Hepatocyte (in vitro differentiated cells): ENCODE data around the gene AOC1. TPM values are rescaled to one million over a fixed set of nuclear protein-coding genes. Genes with fewer than 3 reads are reported as not detected.

ENCODE experiments used
- DNase-seq: peaks from one replicate; pipeline ENCODE4 v3.0.0-alpha.2; 2016; ENCODE audit warnings: low spot score
- H2AFZ ChIP-seq: fragments of 200-600 bp; sonication (generic); 2 replicates; pipeline ENCODE4 v1.6.0; 2016; ENCODE audit warnings: antibody characterized with exemption, mild to moderate bottlenecking
- H3K27ac ChIP-seq: fragments of 200-600 bp; sonication (generic); 2 replicates; pipeline ENCODE4 v1.5.1; 2016; ENCODE audit warnings: mild to moderate bottlenecking
- H3K27me3 ChIP-seq: fragments of 200-600 bp; sonication (generic); 2 replicates; pipeline ENCODE4 v1.6.1; 2016
- H3K36me3 ChIP-seq: fragments of 200-600 bp; sonication (generic); replicated peaks from 2 replicates; pipeline ENCODE4 v1.5.1; 2016; ENCODE audit warnings: low read depth; ENCODE audit not compliant: insufficient read depth
- H3K4me1 ChIP-seq: fragments of 200-600 bp; sonication (generic); 2 replicates; pipeline ENCODE4 v1.5.1; 2016; ENCODE audit warnings: mild to moderate bottlenecking, moderate library complexity; ENCODE audit not compliant: insufficient read depth
- H3K4me2 ChIP-seq: fragments of 200-600 bp; sonication (generic); 2 replicates; pipeline ENCODE4 v1.6.0; 2016
- H3K4me3 ChIP-seq: fragments of 200-600 bp; sonication (generic); 2 replicates; pipeline ENCODE4 v1.5.1; 2016; ENCODE audit warnings: mild to moderate bottlenecking
- H3K79me2 ChIP-seq: fragments of 200-600 bp; sonication (generic); 2 replicates; pipeline ENCODE4 v1.6.0; 2017; ENCODE audit warnings: mild to moderate bottlenecking
- H3K9me2 ChIP-seq: fragments of 200-600 bp; sonication (generic); replicated peaks from 2 replicates; pipeline ENCODE4 v1.6.0; 2017; ENCODE audit warnings: mild to moderate bottlenecking; ENCODE audit not compliant: insufficient read depth
- H3K9me3 ChIP-seq: fragments of 200-600 bp; sonication (generic); 2 replicates; pipeline ENCODE4 v1.5.1; 2016; ENCODE audit warnings: low read depth, mild to moderate bottlenecking
- H4K20me1 ChIP-seq: fragments of 200-600 bp; sonication (generic); 2 replicates; pipeline ENCODE4 v1.6.0; 2016; ENCODE audit warnings: mild to moderate bottlenecking; ENCODE audit not compliant: insufficient read depth, poor library complexity, severe bottlenecking
- CTCF ChIP-seq: fragments of 200-600 bp; sonication (generic); IDR thresholded peaks from 2 replicates; pipeline ENCODE4 v1.5.1; 2016; ENCODE audit warnings: antibody characterized with exemption, mild to moderate bottlenecking; ENCODE audit not compliant: poor library complexity
- EZH2 ChIP-seq: fragments of 200-600 bp; sonication (generic); IDR thresholded peaks from 2 replicates; pipeline ENCODE4 v1.6.1; 2016; ENCODE audit warnings: antibody characterized with exemption, mild to moderate bottlenecking, borderline replicate concordance
- EZH2phosphoT487 ChIP-seq: fragments of 200-600 bp; sonication (generic); IDR thresholded peaks from one replicate; pipeline ENCODE4 v1.6.1; 2018; ENCODE audit warnings: antibody characterized with exemption, mild to moderate bottlenecking, low read depth, moderate library complexity; ENCODE audit not compliant: unreplicated experiment, severe bottlenecking
- WGBS: methylation state at CpG from one replicate; pipeline ENCODE4 v1.1.6; 2016; ENCODE audit warnings: low lambda C conversion rate; ENCODE audit errors: missing lambda C conversion rate; 5-methylcytosine and 5-hydroxymethylcytosine counted together
- polyA plus RNA-seq: library from polyadenylated mRNA; unstranded; fragments of >200 nt; fragmentation: Nextera tagmentation; extraction: Ambion mirVana; gene quantifications from 2 replicates; pipeline ENCODE4 v1.2.1, GENCODE V29; 2016
- total RNA-seq: library from RNA; depleted of rRNA; stranded (reverse); fragments of >200 nt; gene quantifications from 2 replicates; pipeline ENCODE4 v1.2.3, GENCODE V29; 2014

Gene AOC1
- total and polyA plus RNA-seq, 2 experiments from 2014 or later: 5.9 to 9.1 TPM

GRCh38 chr7:150845421-150845861 is 6.9 kb upstream of the AOC1 start:
- 31% methylated on average over 4 of the region's 4 CpGs for WGBS
- Histone ChIP-seq H2AFZ (no peak overlapping the region), H3K9me3 (no peaks in the 10 kb centered on the region), H3K9me2 (no peaks in the 10 kb centered on the region), H4K20me1 (no peaks in the 10 kb centered on the region), H3K4me1 (no peaks in the 10 kb centered on the region), H3K27ac (no peak overlapping the region), H3K36me3 (no peaks in the 10 kb centered on the region), H3K4me3 (no peak overlapping the region), H3K27me3 (no peaks in the 10 kb centered on the region), H3K4me2 (no peak overlapping the region), H3K79me2 (no peaks in the 10 kb centered on the region)
- DNase-seq: peak; percentile 32
- no peak for TF ChIP-seq CTCF
- no peak for TF ChIP-seq EZH2
- no peak for TF ChIP-seq EZH2phosphoT487

GRCh38 chr7:150846291-150847115 is 5.8 kb upstream of the AOC1 start:
- H2AFZ ChIP-seq: no peak overlapping the region
- no peak overlapping the region for H3K27ac ChIP-seq
- TF ChIP-seq EZH2 (no peak), CTCF (no peak)
- H3K4me1 ChIP-seq: no peaks in the 10 kb centered on the region
- DNase-seq: no peak
- H3K4me3 ChIP-seq: no peak overlapping the region
- H3K79me2 ChIP-seq: no peaks in the 10 kb centered on the region
- no peaks in the 10 kb centered on the region for H4K20me1 ChIP-seq
- WGBS: 89% methylated on average over 14 of the region's 14 CpGs
- no peaks in the 10 kb centered on the region for H3K27me3 ChIP-seq
- H3K9me3 ChIP-seq: no peaks in the 10 kb centered on the region
- no peaks in the 10 kb centered on the region for H3K9me2 ChIP-seq
- H3K36me3 ChIP-seq: no peaks in the 10 kb centered on the region
- H3K4me2 ChIP-seq: no peak overlapping the region

- H3K4me1 ChIP-seq: no peaks in the 10 kb centered on the region
- no peaks in the 10 kb centered on the region for H3K36me3 ChIP-seq
- no peaks in the 10 kb centered on the region for H3K9me2 ChIP-seq
- no peak for DNase-seq
- no peak overlapping the region for H2AFZ ChIP-seq
- H3K4me3 ChIP-seq: no peak overlapping the region
- no peaks in the 10 kb centered on the region for H3K27me3 ChIP-seq
- 86% methylated on average over 5 of the region's 5 CpGs for WGBS
- TF ChIP-seq CTCF (no peak), EZH2 (no peak), EZH2phosphoT487 (no peak)
- no peak overlapping the region for H3K27ac ChIP-seq
- H3K9me3 ChIP-seq: no peaks in the 10 kb centered on the region
- no peaks in the 10 kb centered on the region for H4K20me1 ChIP-seq
- H3K79me2 ChIP-seq: no peaks in the 10 kb centered on the region
- H3K4me2 ChIP-seq: no peak overlapping the region
These were observed 4.8 kb upstream of the AOC1 start for GRCh38 chr7:150847536-150847935.
